Trophoblast cell (in vitro differentiated cells and primary cell): ENCODE results near the gene MRPS2.
A peak's percentile ranks its signal among the peaks of the same experiment; 100 is the strongest.

Experiments used
- DNase-seq, 2 donors: peaks; one replicate each; pipeline ENCODE4 v3.0.0-alpha.2; 2016
- H2AFZ ChIP-seq: 2 replicates; pipeline ENCODE4 v1.6.1; 2013; ENCODE audit warnings: low read length, moderate library complexity, mild to moderate bottlenecking; ENCODE audit not compliant: insufficient read depth, poor library complexity
- H2AK5ac ChIP-seq: 2 replicates; pipeline ENCODE4 v1.6.1; 2013; ENCODE audit warnings: mild to moderate bottlenecking, low read length
- H2BK120ac ChIP-seq: 2 replicates; pipeline ENCODE4 v1.6.1; 2013; ENCODE audit warnings: low read length, mild to moderate bottlenecking, moderate library complexity; ENCODE audit not compliant: insufficient read depth, poor library complexity
- H2BK12ac ChIP-seq: 2 replicates; pipeline ENCODE4 v1.6.1; 2013; ENCODE audit warnings: mild to moderate bottlenecking, low read length, moderate library complexity
- H2BK5ac ChIP-seq: 2 replicates; pipeline ENCODE4 v1.6.1; 2013; ENCODE audit warnings: low read length, low read depth, moderate library complexity, mild to moderate bottlenecking; ENCODE audit not compliant: poor library complexity
- H3K14ac ChIP-seq: 2 replicates; pipeline ENCODE4 v1.6.1; 2013; ENCODE audit warnings: mild to moderate bottlenecking, low read length
- H3K18ac ChIP-seq: 2 replicates; pipeline ENCODE4 v1.6.1; 2013; ENCODE audit warnings: mild to moderate bottlenecking, low read length
- H3K23ac ChIP-seq: 2 replicates; pipeline ENCODE4 v1.6.1; 2013; ENCODE audit warnings: low read length
- H3K27ac ChIP-seq: 2 replicates; pipeline ENCODE4 v1.5.1; 2013; ENCODE audit warnings: low read depth, mild to moderate bottlenecking, inconsistent platforms, low read length, moderate library complexity
- H3K27me3 ChIP-seq: 2 replicates; pipeline ENCODE4 v1.6.1; 2013; ENCODE audit warnings: inconsistent platforms, mild to moderate bottlenecking, low read length, moderate library complexity; ENCODE audit not compliant: insufficient read depth
- H3K36me3 ChIP-seq, 2 experiments: 1 replicate in 1 of 2; 2 replicates in 1 of 2; pipeline ENCODE4 v1.6.1; 2013; ENCODE audit warnings: low read length in 2 of 2, mild to moderate bottlenecking in 2 of 2, moderate library complexity in 1 of 2; ENCODE audit not compliant: insufficient read depth in 2 of 2, control insufficient read depth in 1 of 2
- H3K4ac ChIP-seq: 2 replicates; pipeline ENCODE4 v1.6.1; 2013; ENCODE audit warnings: low read depth, mild to moderate bottlenecking, low read length, moderate library complexity
- H3K4me1 ChIP-seq, 2 experiments: 1 replicate in 1 of 2; 2 replicates in 1 of 2; pipeline ENCODE4 v1.6.1; 2013; ENCODE audit warnings: low read length in 2 of 2, mild to moderate bottlenecking in 2 of 2, moderate library complexity in 1 of 2; ENCODE audit not compliant: insufficient read depth in 2 of 2, control insufficient read depth in 1 of 2
- H3K4me2 ChIP-seq: 2 replicates; pipeline ENCODE4 v1.6.1; 2013; ENCODE audit warnings: inconsistent platforms, mild to moderate bottlenecking, low read length, moderate library complexity
- H3K4me3 ChIP-seq: 2 replicates; pipeline ENCODE4 v1.5.1; 2013; ENCODE audit warnings: mild to moderate bottlenecking, low read depth, low read length, inconsistent platforms
- H3K79me1 ChIP-seq: one replicate; pipeline ENCODE4 v1.6.1; 2013; ENCODE audit warnings: low read length
- H3K79me2 ChIP-seq: 2 replicates; pipeline ENCODE4 v1.6.1; 2013; ENCODE audit warnings: low read length, mild to moderate bottlenecking; ENCODE audit not compliant: control insufficient read depth, insufficient read depth, poor library complexity
- H3K9ac ChIP-seq: 2 replicates; pipeline ENCODE4 v1.6.1; 2013; ENCODE audit warnings: mild to moderate bottlenecking, low read length
- H3K9me3 ChIP-seq: 2 replicates; pipeline ENCODE4 v1.6.1; 2013; ENCODE audit warnings: low read depth, mild to moderate bottlenecking, control low read depth, inconsistent platforms, low read length; ENCODE audit not compliant: insufficient read depth
- H4K12ac ChIP-seq: 2 replicates; pipeline ENCODE4 v1.6.1; 2013; ENCODE audit warnings: low read depth, mild to moderate bottlenecking, low read length, moderate library complexity
- H4K8ac ChIP-seq: 2 replicates; pipeline ENCODE4 v1.6.1; 2013; ENCODE audit warnings: low read depth, mild to moderate bottlenecking, low read length, moderate library complexity
- H4K91ac ChIP-seq: one replicate; pipeline ENCODE4 v1.6.1; 2013; ENCODE audit warnings: low read depth, mild to moderate bottlenecking, low read length, moderate library complexity
- WGBS: extraction: QIAGEN DNeasy Blood & Tissue Kit; methylation state at CpG from one replicate; pipeline ENCODE4 v1.1.7; 2013; ENCODE audit warnings: missing lambda C conversion rate; ENCODE audit not compliant: insufficient read length, insufficient coverage; ENCODE audit errors: extremely low coverage; 5-methylcytosine and 5-hydroxymethylcytosine counted together

MRPS2 gene

GRCh38 chr9:135503371-135504261, 3.1 kb downstream of the MRPS2 start:
- Histone ChIP-seq H2AK5ac (no peak overlapping the region), H4K12ac (no peak overlapping the region), H2BK12ac (no peak overlapping the region), H2BK5ac (no peak overlapping the region), H3K23ac (no peak overlapping the region), H3K18ac (no peak overlapping the region), H3K4ac (no peak overlapping the region), H3K36me3 (peaks cover 37% of the 10 kb centered on the region in 2 experiments), H3K79me1 (peaks cover 10% of the 10 kb centered on the region), H3K27ac (no peak overlapping the region), H3K14ac (no peak overlapping the region), H2AFZ (no peak overlapping the region), H4K8ac (no peak overlapping the region), H2BK120ac (no peak overlapping the region), H3K4me2 (no peak overlapping the region), H4K91ac (no peak overlapping the region), H3K9me3 (no peaks in the 10 kb centered on the region), H3K9ac (no peak overlapping the region), H3K27me3 (no peaks in the 10 kb centered on the region), H3K4me3 (no peak overlapping the region), H3K4me1 (peaks cover 16 to 19% of the 10 kb centered on the region in 2 experiments), H3K79me2 (peaks cover 12% of the 10 kb centered on the region)
- DNase-seq: no peak
- no CpG with 5 or more reads among the region's 41 CpGs for WGBS

GRCh38 chr9:135504262-135505243, 4.1 kb downstream of the MRPS2 start:
- Histone ChIP-seq H3K9me3 (no peaks in the 10 kb centered on the region), H4K8ac (no peak overlapping the region), H3K27ac (no peak overlapping the region), H4K91ac (no peak overlapping the region), H3K9ac (no peak overlapping the region), H2BK120ac (no peak overlapping the region), H4K12ac (no peak overlapping the region), H3K4me2 (no peak overlapping the region), H3K23ac (no peak overlapping the region), H3K4ac (no peak overlapping the region), H2AK5ac (no peak overlapping the region), H3K79me1 (peaks cover 10% of the 10 kb centered on the region), H2BK5ac (no peak overlapping the region), H3K36me3 (peaks cover 37% of the 10 kb centered on the region in 2 experiments), H2AFZ (no peak overlapping the region), H3K27me3 (no peaks in the 10 kb centered on the region), H3K14ac (no peak overlapping the region), H2BK12ac (no peak overlapping the region), H3K4me1 (peaks cover 11 to 12% of the 10 kb centered on the region in 2 experiments), H3K4me3 (no peak overlapping the region), H3K18ac (no peak overlapping the region), H3K79me2 (peaks cover 12% of the 10 kb centered on the region)
- WGBS: no CpG with 5 or more reads among the region's 21 CpGs
- peak; percentile 20 to 57 for DNase-seq

DNA sequence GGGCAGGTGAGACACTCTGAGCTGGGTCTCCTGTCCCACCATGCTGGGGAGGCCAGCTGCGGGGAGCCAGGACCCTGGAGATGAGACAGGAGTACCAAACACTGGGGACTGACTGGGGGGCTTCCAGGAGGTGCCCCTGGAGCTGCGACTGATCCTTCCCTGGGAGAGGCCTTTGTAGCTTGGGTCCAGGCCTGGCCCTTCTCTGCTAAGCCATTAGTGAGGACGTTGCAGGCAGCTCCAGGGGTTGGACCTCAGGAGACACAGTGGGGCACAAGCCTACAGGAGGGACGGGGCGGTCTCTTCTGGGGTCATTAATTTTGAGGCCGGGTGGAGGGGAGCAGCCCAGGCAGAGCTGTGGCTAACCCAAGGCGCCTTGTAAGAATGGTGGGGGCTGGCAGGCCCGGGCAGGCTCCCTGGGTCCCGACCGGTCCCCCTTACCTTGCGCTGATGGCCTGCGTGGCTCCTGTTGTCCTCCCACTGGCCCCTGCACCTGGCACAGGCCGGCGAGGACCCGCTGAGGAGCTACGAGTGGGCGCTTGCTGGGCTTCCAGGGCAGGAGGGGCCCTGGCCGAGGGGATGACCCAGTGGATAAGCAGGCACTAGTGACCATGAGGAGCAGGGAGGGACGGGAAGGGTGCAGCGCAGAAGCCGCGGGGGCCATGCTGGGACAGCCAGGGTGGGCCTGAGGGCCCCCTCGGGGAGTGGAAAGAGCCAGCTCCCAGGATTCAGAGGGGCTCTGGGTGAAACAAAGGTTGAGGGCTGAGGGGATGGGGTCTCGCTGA, 5.1 kb downstream of the MRPS2 start:
- Histone ChIP-seq H2AFZ (no peak overlapping the region), H3K9ac (no peak overlapping the region), H2BK5ac (no peak overlapping the region), H2AK5ac (no peak overlapping the region), H4K8ac (no peak overlapping the region), H3K4me3 (no peak overlapping the region), H4K12ac (peak overlapping the region; percentile 9), H3K4me1 (peaks cover 11 to 12% of the 10 kb centered on the region in 2 experiments), H3K9me3 (no peaks in the 10 kb centered on the region), H3K36me3 (peaks cover 37% of the 10 kb centered on the region in 2 experiments), H4K91ac (peak overlapping the region; percentile 36), H3K79me1 (peaks cover 4% of the 10 kb centered on the region), H3K14ac (no peak overlapping the region), H3K23ac (no peak overlapping the region), H3K4ac (no peak overlapping the region), H2BK120ac (no peak overlapping the region), H3K27me3 (no peaks in the 10 kb centered on the region), H2BK12ac (no peak overlapping the region), H3K4me2 (no peak overlapping the region), H3K18ac (no peak overlapping the region), H3K27ac (no peak overlapping the region), H3K79me2 (peaks cover 9% of the 10 kb centered on the region)
- no peak for DNase-seq
- no CpG with 5 or more reads among the region's 24 CpGs for WGBS
